GM12878 (cell line): ENCODE measurements around the gene SLC17A2.

Source experiments
- ATF3 ChIP-seq: IDR thresholded peaks from 2 replicates; pipeline ENCODE4 v1.6.1; 2011; ENCODE audit warnings: low read depth, mild to moderate bottlenecking, low read length, moderate library complexity, borderline replicate concordance; ENCODE audit errors: extremely low read depth
- BHLHE40 ChIP-seq, 2 experiments: fragments of 450-650 bp in 1 of 2; IDR thresholded peaks; 2 replicates each; pipeline ENCODE4 v1.6.1; 2011 to 2017; ENCODE audit warnings: low read depth in 2 of 2, borderline replicate concordance in 1 of 2, improper control_type of control experiment in 1 of 2, low read length in 1 of 2, mild to moderate bottlenecking in 1 of 2
- POLR2A ChIP-seq: IDR thresholded peaks from 2 replicates; pipeline ENCODE4 v1.6.1; 2011; ENCODE audit warnings: low read depth, mild to moderate bottlenecking, low read length
- ZBTB40 ChIP-seq: fragments of 450-650 bp; IDR thresholded peaks from 2 replicates; pipeline ENCODE4 v1.6.1; 2016; ENCODE audit warnings: mild to moderate bottlenecking, moderate library complexity, borderline replicate concordance
- TF ChIP-seq, protein P1 (sequence below): IDR thresholded peaks from 2 replicates; pipeline ENCODE4 v1.6.1; 2012; ENCODE audit warnings: low read depth, low read length, improper control_type of control experiment
- TF ChIP-seq, protein P2 (sequence below): fragments of 450-650 bp; IDR thresholded peaks from 2 replicates; pipeline ENCODE4 v1.6.1; 2017; ENCODE audit warnings: mild to moderate bottlenecking
- TF ChIP-seq, protein P3 (sequence below): IDR thresholded peaks from 2 replicates; pipeline ENCODE4 v1.6.1; 2011; ENCODE audit warnings: borderline replicate concordance, low read depth, mild to moderate bottlenecking, moderate library complexity, mixed read lengths, low read length; ENCODE audit not compliant: insufficient read depth; ENCODE audit errors: extremely low read length
- TF ChIP-seq, protein P4 (sequence below), 3 experiments: IDR thresholded peaks in 2 of 3; conservative IDR thresholded peaks in 1 of 3; 2 replicates each; pipeline ENCODE4 v1.5.1; 2011; ENCODE audit warnings: low read depth in 3 of 3, low read length in 3 of 3, mild to moderate bottlenecking in 3 of 3, control low read depth in 2 of 3, moderate library complexity in 2 of 3, inconsistent platforms in 1 of 3, mixed read lengths in 1 of 3; ENCODE audit not compliant: control insufficient read depth in 2 of 3, insufficient read depth in 1 of 3; ENCODE audit errors: extremely low read depth in 1 of 3

- TF ChIP-seq, protein P1, sequence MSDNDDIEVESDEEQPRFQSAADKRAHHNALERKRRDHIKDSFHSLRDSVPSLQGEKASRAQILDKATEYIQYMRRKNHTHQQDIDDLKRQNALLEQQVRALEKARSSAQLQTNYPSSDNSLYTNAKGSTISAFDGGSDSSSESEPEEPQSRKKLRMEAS, result no peak
- TF ChIP-seq, protein P2, sequence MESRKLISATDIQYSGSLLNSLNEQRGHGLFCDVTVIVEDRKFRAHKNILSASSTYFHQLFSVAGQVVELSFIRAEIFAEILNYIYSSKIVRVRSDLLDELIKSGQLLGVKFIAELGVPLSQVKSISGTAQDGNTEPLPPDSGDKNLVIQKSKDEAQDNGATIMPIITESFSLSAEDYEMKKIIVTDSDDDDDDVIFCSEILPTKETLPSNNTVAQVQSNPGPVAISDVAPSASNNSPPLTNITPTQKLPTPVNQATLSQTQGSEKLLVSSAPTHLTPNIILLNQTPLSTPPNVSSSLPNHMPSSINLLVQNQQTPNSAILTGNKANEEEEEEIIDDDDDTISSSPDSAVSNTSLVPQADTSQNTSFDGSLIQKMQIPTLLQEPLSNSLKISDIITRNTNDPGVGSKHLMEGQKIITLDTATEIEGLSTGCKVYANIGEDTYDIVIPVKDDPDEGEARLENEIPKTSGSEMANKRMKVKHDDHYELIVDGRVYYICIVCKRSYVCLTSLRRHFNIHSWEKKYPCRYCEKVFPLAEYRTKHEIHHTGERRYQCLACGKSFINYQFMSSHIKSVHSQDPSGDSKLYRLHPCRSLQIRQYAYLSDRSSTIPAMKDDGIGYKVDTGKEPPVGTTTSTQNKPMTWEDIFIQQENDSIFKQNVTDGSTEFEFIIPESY, result no peak
- TF ChIP-seq POLR2A (no peak), BHLHE40 (IDR thresholded peaks at IDR 0.05; ENCODE audit: borderline replicate concordance in 1 of 2, low read depth in 2 of 2, low read length in 1 of 2) (no peak), ATF3 (no peak), ZBTB40 (no peak)
- TF ChIP-seq, protein P3, sequence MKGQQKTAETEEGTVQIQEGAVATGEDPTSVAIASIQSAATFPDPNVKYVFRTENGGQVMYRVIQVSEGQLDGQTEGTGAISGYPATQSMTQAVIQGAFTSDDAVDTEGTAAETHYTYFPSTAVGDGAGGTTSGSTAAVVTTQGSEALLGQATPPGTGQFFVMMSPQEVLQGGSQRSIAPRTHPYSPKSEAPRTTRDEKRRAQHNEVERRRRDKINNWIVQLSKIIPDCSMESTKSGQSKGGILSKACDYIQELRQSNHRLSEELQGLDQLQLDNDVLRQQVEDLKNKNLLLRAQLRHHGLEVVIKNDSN, result no peak
- TF ChIP-seq, protein P4, sequence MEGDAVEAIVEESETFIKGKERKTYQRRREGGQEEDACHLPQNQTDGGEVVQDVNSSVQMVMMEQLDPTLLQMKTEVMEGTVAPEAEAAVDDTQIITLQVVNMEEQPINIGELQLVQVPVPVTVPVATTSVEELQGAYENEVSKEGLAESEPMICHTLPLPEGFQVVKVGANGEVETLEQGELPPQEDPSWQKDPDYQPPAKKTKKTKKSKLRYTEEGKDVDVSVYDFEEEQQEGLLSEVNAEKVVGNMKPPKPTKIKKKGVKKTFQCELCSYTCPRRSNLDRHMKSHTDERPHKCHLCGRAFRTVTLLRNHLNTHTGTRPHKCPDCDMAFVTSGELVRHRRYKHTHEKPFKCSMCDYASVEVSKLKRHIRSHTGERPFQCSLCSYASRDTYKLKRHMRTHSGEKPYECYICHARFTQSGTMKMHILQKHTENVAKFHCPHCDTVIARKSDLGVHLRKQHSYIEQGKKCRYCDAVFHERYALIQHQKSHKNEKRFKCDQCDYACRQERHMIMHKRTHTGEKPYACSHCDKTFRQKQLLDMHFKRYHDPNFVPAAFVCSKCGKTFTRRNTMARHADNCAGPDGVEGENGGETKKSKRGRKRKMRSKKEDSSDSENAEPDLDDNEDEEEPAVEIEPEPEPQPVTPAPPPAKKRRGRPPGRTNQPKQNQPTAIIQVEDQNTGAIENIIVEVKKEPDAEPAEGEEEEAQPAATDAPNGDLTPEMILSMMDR (IDR thresholded peaks at IDR 0.05 in 2 of 3, conservative IDR thresholded peaks at IDR 0.05 in 1 of 3; ENCODE audit: control insufficient read depth in 2 of 3, extremely low read depth in 1 of 3, insufficient read depth in 1 of 3, low read depth in 3 of 3, low read length in 3 of 3), result no peak
Measured at GRCh38 chr6:25863360-25863759, 67.1 kb downstream of the SLC17A2 start.
